OCI-LY1 (cell line): ENCODE measurements around the gene CUEDC1.

Experiments
- CTCF ChIP-seq: fragments of 200-600 bp; sonication (generic), shearing (Covaris generic); IDR thresholded peaks from 2 replicates; pipeline ENCODE4 v1.5.1; 2017; ENCODE audit warnings: mild to moderate bottlenecking, antibody characterized with exemption, low read length, moderate library complexity, mixed read lengths
- EZH2 ChIP-seq: fragments of 200-600 bp; sonication (generic), shearing (Covaris generic); IDR thresholded peaks from 2 replicates; pipeline ENCODE4 v1.8.0; 2017; ENCODE audit warnings: borderline replicate concordance, mixed run types, mild to moderate bottlenecking, antibody characterized with exemption, low read length, moderate library complexity, mixed read lengths

DNA sequence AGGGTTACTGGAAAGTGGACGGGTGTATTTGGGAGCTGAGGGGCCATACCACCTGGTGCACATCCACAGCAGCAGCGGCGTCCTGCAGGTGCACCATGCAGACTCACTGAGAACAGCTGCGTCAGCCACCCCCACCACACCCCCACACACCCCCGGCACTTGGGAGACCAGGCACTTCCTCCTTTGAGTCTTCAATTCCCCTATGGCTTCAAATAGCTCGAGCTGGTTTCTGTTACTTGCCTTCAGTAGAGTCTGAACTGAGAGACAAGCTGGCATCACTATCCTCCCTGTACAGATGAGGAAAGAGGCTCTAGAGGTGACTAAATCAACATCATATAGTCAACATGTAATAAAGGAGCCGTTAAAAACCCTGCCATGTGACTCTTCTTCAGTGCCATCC is 15.4 kb downstream of the CUEDC1 start:
- TF ChIP-seq CTCF, result no peak
- TF ChIP-seq EZH2, result no peak
